GM19043 (cell line): ENCODE data around the gene PACS1.

Source experiments
- ATAC-seq: cut with Tn5 transposase; IDR thresholded peaks from one replicate; pipeline ENCODE4 v1.9.1; 2021; ENCODE audit warnings: low read depth; ENCODE audit not compliant: unreplicated experiment

The PACS1 gene

DNA sequence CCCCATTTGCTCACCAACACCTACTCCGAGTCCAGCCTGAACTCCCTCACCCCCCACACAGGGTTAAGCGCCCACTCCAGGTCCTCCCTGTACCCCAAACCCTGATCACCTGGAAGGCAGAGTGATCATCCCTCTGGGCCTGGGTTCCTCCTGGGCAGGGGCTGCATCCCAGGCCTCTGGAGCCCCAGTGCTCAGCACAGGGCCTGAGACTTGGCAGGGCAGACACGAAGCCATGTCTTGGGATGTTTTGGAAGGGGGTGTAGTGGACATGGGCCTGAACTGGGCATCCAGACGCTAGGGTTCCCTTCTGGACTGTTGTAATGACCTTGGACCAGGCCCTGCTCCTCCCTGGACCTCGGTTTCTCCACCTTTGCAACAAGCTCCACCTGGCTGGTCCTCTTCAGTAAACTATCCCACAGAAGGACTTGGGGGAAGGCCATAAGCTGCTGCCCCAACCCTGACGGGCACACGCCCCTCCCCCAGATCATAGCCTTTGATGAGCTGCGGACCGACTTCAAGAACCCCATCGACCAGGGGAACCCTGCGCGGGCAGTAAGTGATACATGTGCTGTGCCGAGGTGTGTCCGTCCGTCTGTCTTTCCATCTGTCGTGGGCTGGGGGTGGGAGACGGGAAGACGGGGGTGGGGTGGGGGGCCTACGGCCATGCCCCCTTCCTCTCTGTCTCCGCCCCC is 211.8 kb downstream of the PACS1 start:
- no peak for ATAC-seq

DNA sequence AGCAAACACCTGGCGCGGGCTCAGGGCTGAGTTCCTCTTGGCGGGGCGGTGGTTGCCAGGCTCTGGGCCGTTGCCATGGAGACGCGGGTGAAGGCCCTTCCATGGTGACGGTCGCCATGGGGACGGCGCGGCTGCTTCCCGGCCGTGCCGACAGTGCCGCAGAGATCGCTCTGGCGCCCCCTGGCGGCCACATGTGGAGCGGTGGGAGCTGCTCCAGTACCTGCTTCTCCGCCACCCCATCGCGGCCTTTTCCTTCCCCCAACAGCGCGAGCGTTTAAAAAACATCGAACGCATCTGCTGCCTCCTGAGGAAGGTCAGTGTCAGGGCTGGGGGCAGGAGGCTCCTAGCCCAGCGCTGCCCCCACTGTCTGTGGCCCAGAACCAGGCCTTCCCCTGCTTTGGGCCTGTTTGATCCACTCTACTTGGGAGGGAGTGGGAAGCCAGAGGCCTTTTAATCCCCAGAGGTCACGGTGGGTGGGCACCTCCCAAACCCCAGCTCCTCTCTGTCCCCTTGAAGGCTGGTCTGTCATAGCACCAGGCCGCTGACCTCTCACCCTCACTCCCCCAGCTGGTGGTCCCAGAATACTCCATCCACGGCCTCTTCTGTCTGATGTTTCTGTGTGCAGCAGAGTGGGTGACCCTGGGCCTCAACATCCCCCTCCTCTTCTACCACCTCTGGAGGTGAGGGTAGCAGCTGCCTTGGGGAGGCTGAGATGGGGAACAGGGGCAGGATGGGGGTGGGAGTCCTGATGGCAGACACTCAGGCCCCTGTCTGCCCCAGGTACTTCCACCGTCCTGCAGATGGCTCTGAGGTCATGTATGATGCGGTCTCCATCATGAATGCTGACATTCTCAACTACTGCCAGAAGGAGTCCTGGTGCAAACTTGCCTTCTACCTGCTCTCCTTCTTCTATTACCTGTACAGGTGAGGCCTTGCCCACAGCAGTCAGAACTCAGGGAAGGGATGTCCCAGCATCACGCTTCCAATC is 212.7 kb downstream of the PACS1 start:
- peak; percentile 65 for ATAC-seq

DNA sequence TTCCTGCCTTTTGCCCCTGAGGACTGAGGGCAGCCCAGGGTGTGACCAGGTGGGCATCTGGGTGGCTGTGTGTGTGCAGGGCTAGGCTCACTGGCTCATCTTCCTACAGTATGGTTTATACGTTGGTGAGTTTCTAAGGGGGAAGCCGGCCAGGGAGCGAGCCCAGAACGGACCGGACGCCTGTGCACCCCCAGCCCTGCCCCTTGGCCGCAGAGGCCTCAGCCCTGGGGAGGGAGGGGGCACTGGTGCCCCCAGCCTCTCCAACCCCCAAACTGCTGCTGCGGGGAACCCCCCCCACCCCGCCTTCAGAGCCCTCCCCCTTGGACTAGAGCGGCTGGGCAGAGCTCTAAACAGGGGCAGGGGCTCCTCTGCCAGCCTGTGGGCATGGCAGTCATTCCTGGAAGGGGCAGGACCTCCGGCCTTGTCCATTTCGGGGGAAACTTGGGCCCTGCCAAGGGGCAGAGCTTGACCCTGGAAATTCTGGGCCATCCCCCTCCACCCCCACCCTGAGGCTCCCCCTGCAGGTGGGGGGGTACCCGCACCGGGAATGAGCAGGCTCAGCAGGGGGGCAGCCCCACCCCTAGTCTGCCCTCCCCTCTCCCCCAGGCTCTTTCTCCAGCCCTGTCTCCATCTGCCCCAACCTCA is 213.5 kb downstream of the PACS1 start:
- ATAC-seq, result no peak

DNA sequence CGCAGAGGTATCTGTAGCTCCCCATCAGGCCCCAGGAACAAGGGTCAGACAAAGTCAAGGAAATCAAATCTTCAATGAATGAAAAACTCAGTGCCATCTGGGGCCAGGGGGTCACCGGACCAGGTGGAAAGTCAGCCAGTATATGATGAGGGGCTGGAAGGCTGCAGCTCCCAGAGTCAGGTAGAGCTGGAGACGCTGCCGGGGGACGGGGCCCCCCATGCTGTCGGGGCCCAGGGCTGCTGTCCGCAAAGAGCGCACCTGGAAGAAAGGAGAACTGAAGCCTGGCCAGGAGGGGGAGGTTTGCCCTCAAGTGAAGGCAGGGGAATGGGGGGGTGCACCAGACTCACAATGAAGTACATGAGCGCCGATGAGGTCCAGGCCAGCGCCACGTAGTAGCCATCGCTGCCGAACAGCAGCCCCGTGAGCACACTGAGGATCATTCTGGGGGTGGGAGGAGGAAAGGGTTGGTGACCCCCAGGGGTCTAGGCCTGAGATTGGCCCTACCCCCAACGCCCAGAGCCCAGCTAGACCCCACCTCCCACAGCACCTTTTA is 214.5 kb downstream of the PACS1 start:
- ATAC-seq, result no peak

DNA sequence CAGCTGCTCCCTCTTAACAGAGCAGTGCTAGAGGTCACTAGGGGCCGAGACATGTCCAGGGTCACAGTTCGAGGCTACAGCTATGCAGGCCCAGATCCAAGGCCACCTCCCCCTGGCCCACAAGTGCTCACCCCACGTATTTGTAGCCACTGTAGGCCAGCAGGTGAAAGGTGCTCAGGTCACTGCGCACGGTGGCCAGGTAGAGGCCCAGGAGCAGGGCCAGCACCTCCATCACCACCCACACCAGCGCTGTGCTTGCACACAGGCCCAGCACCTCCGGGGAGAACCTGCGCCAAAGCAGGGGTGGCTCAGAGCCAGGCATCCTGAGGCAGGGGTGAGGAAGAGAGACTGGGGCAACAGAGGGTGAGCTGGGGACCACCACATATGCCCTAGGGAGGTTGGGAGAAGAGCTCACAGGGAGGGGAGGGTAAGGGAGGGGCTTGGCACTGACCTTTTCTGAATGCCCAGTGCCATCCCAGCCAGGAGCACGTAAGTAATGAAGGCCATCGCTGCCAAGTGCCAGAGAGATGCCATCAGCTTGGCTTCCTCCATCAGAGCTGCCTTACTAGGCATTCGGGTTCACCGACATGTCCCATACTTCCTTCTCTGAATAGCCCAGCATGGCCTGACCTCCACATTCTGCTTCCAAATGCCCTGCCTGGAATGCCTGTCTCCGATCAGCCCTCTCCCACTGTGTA is 215.3 kb downstream of the PACS1 start:
- ATAC-seq, result no peak

DNA sequence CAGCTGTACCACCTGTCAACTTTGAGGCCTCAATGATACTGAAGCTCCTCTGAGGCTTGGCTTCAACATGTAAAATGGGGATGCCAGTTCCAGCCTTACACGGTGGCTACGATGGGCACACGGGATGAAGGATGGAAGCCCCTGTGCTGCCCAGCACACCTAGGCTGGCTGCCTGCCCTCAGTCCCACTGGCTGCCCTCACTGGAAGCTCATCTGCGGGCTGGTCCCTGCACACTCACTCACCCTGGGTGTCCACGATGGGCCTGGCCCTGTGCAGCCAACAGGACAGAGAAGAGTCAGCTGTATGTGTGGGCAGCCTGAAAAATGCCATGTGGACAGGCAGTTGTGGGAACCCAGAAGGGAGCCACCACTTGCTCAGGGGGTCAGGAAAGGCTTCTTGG is 216.6 kb downstream of the PACS1 start:
- ATAC-seq, result no peak

DNA sequence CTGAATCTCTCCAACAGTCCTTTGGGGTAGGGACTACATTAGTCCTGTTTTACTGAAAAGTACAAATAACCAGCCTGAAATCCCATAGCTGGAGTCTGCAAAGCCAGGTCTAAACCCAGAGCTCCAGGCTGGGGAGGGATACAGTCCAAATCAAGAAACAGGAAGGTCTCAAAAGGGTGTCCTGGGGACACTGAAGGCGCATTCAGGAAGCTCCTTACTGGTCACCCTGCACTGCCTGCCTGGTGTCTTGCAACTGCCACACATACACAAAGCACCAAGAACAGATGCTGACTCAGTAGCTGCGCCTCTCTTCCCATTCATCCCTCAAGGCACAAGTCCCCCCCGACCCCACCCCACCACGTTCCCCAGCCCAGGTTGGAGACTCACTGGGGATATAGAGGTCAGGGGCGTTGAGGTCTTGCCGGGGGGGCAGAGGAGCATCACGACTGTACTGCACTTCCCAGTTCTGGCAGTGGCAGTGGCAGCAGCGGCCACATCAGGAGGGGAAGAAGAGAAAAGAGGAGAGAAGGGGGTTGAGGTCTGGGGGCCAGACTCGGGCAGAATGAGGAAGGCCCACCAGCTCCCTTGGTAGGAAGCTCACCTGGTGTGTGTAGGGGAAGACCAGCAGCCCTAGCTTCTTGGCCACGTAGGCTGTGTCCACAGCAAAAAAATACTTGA is 217.3 kb downstream of the PACS1 start:
- no peak for ATAC-seq

DNA sequence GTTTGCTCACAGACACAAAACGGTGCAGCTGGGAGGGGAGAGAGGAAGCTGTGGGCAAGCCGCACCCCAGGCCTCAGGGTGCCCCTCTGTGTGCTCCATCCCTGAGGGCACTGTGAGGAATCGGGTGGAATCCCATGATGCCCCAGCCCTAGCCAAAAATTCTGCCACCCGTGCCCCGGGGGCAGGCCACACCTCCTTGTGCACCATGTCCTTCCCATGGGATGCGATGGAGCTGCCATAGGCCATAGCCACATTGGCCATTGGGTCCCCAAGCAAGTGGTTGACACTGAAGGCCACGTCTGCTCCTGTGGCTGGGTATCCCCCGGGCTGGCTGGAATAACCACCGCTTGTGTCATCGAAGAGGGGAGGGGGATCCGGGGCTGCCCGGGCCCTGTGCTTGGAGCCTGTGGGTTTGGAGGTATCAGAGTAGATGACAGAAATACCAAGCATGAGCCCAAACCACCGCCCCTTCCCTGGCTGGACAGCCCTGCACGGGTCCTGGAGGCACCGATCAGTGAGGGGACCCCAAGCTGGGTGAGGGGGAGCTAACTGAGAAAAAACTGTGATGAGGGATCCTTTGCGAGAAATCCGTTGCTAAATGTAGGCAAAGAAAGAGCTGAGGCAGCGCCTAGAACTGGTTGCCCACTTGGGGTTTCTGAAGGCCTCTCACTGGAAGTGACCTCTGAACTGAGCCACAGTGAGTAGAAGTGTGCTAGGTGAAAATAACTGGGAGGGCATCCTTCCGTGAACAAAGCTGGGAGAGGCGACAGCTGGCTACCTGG is 218.0 kb downstream of the PACS1 start:
- no peak for ATAC-seq

DNA sequence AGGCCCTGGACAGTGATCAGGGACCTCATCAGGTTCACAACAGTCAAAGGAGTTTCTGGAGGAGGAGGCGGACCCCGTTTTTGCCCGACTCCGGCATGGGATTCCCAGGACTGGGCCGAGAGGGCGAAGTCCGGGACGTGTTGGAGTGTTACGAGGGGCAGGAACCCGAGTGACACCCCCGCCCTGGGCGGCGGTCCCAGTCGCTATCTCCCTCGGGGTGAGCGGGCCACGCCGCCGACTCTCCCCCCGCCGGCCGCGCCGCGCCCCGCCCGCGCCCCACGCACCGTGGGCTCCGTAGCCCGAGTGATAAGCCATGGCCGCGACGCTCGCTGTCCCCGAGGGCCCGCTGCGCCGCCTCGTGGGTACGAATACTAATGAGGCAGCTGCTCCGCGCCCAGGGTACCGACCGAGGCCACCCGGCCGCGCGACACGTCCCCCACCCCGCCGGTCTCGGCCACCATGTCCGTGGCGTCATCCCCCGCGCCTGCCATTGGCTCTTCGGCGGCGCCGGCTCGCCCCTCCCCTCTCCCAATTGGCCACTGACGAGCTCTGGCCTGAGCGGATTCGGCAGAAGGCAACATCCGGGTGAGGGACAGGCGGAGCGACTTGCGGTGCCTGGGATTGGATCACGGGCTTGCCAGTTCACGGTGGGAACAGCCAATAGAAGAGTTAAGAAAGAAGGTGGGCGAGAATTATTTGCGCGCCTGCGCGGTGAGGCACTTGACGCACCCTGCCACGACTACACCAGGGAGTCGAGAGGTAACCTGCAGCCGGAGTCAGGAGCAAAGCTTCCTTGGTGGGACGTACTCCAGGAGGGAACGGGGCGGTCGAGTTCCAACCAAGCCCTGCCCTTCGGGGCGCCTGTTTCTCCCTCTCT is 218.8 kb downstream of the PACS1 start, which contains the start of gene YIF1A:
YIF1A (minus strand) TSS at position 473 of the 877 bp plus-strand sequence; CDS start at position 315, 158 bp downstream.
- ATAC-seq, result peak; percentile 93

DNA sequence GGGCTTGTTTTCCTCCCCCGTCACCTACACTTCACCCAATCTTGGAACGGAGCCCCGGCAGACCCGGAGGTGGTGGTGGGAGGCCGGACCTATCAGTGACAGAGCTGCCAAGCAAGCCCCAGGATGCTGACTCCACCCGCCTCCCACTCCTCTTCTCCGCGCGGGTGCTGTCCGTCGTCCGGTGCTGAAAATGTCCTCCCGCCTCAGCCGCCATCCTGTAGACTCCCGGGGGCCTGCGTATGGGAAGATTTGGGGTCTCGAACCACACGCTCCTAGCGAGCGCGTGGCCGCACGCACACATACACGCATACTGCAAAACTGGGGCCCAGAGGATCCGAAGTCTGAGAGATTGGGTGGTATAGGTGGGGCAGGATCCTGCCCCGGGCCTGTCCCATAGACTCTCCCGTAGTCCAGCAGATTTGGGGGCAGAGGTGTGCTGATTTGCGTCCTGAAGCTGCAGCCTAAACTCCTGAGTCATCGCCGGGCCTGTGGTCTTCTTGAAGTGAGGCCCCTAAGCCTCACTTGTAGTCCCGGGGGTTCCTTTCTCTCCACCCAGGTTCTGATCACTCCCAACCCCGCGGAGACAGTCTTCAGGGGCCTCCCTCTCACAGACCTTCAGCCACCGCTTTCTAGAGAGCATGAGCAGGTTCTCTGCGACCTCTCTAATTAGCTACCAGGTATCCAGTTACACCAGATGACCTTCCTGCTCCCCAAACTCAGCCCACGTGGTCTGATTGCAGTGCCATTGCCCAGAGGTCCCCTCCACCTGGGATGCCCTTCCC is 219.7 kb downstream of the PACS1 start:
- ATAC-seq, result peak; percentile 28

DNA sequence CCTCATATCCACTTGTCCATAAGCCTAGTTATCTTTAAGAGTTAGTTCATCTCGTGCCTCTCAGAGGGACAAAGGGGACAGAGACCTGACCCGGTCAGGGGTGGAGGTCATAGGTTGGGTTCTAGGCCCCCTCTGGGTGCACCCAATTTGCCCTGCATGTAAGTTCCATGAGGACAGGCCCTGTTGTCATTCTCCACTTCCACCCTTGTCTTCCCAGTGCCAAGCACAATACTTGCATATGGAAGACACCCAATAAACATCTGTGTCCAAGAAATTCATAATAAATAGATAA is 220.2 kb downstream of the PACS1 start:
- no peak for ATAC-seq

DNA sequence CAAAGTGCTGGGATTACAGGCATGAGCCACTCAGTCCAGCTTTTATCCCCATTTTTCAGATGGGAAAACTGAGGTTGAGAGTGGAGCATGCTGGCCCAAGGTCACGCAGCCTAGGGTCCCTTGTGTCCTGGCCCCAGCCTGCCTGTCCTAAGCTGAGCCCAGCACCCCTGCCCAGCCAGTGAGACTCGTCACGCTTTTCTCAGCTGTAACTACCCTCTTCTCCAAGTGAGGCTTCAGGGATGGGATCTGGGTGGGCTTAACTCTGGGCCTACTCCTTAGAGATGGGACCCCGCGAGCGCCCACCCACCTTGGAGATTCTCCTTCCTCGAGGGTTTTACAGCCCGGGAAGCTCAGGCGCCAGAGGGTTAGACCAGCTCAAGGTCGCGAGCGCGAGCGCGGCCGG is 221.2 kb downstream of the PACS1 start:
- no peak for ATAC-seq

DNA sequence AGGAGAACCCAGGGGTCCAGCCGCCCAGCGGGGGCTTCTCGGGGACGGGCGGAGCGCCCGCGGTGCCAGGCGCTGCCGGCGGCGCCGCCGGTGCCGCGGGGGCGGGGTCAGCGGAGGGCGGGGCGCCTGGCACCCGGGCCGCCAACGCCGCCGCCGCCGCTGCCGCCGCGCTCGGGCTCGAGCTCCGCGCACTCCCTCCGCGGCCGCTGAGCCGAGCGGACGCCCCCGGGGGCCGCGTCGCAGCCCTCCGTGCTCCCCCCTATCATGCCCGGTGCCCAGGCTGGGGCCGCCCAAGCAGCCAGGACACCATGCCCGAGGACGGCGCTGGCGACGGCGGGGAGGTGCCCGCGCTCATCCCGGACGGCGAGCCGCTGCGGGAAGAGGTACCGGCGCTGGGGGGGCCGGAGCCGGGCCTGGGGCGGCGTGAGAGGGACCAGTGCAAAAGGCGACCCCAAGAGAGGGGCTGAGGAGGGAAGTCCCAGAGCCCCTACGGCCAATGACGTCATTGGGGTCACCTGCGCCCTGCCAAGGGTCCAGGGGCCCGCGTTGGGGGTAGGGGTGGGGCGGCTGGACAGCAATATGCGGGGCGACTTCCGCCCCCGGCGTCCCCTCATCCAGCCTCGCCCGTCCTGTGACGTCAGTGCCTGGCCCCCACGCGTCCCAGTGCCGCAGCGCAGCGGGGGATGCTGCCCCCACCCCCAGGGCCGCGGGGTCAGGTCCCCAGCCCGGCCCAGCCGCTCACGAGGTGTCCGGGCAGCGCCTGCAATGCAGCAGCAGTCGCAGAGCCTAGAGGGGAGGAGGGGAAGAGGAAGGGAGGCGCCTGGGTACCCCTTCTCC is 221.9 kb downstream of the PACS1 start, which contains the start of gene TMEM151A:
TMEM151A (plus strand) TSS at position 189 of the 837 bp plus-strand sequence; CDS start at position 309, 120 bp downstream.
- no peak for ATAC-seq

DNA sequence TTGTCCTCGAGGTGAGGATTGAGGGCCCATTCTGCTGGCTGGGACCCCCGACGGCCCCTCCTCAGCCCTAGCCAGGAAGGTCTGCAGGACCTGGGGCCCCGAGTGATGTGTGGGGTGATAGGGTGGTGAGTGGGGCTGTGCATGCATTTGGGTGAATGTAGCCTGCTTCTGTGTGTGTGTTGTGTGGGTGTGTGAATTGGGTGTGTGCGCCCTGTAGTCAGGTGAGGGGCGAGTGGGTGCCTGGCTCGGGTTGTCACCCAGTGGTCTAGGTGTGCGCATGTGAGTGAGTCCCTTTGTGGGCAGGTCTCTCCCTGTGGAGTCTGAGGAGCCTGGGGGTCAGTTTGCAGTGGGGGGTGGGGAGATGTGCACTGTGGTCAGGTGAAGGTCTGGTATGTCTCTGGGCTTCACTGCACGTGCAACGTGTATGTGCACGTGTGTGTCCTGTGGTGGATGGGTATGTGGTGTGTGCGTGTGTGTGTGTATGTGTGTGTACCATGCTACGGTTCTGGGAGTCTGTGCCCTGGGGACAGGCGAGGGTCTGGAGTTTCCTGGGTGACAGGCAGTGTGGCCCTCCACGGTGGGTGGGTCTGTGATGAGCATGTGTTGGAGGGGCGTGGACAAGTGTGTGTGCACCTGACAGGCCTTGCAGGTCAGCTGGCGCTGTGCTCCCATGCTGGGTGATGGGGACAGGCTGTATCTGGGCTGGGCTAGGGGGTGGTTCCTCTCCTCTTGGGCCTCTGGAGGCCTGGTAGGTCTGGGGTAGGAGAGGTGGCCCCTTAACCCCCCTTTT is 222.7 kb downstream of the PACS1 start:
- no peak for ATAC-seq

DNA sequence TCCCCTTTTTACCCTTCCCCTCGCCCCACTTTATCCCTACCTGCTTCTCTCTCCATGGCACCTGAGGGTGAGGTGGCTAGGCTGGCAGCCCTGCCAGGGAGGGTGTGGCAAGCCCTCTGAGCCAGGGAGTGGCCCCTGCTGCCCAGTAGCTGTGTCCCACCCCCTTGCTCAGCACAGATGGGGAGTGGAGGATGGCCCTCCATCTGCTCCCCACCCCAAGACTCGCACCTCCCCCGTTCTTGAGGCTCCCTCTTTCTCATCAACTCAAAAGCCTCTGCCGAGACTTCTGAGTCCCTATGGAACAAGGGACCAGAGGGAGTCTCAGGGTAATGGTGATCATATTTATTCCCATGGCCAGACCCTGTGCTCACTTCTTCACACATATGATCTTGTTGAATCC is 223.3 kb downstream of the PACS1 start:
- ATAC-seq, result no peak
